Measurements from ENCODE around the gene UGT1A8. TPM values are rescaled to one million over a fixed set of nuclear protein-coding genes. Genes with fewer than 3 reads are reported as not detected.

Gene UGT1A8
- polyA plus RNA-seq, 1 experiment = not detected

DNA sequence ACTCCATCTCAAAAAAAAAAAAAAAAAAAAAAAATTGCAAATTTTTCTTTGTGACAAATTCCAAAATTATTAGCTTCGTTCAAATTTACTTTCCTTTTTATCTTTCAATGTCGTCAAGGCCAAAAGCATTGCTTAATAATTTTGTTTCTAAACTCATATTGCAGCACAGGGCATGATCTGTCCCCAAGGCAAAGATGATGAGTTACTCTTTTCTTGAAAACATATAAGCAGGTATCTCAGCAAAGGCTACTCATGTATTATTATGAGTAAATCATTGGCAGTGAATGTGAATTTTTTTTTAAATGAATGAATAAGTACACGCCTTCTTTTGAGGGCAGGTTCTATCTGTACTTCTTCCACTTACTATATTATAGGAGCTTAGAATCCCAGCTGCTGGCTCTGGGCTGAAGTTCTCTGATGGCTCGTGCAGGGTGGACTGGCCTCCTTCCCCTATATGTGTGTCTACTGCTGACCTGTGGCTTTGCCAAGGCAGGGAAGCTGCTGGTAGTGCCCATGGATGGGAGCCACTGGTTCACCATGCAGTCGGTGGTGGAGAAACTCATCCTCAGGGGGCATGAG, 64.2 kb downstream of the UGT1A8 start, which contains the start of gene UGT1A7:
UGT1A7 (plus strand) TSS at position 381 of the 579 bp plus-strand sequence; CDS start at position 418, 37 bp downstream.
- Histone ChIP-seq H3K4me3 (ENCODE audit: low read depth, low read length) (no peak within 1 kb of the TSS), H3K27ac (ENCODE audit: low read depth, low read length) (no peak within 1 kb of the TSS), H3K9me3 (ENCODE audit: control insufficient read depth, insufficient read depth, low read length) (no peaks in the 10 kb centered on the region), H3K27me3 (ENCODE audit: control insufficient read depth, insufficient read depth, low read length) (no peaks in the 10 kb centered on the region)
- ChIA-PET CTCF (no interaction called here), POLR2A (no interaction called here)
- TF ChIP-seq CTCF (IDR thresholded peaks at IDR 0.05; ENCODE audit: low read depth, low read length) = no peak
- no peak for DNase-seq (ENCODE audit: low read depth, low spot score)

DNA sequence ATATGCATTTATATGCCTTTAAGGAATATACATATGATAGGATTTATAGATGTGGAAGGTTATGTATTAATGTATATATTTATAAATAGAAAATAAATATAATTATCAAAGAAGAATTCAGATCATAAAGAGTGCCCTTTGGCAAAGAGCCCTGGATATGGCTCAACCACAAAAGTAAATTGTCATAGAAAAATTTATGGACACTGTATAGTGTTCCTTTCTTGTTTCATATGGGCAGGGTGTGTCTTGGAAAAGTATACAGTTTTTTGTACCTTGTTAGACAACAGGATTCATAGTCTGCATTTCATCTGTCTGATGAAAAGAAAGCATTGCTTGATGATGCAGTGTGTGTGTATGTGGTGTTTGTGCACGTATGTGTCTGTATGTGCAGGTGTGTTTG, 67.2 kb downstream of the UGT1A8 start:
- POLR2A ChIA-PET = no interaction called here
- Histone ChIP-seq H3K27me3 (ENCODE audit: control insufficient read depth, insufficient read depth, low read length) (peaks cover 3% of the 10 kb centered on the region), H3K27ac (ENCODE audit: low read depth, low read length) (no peak overlapping the region), H3K9me3 (ENCODE audit: control insufficient read depth, insufficient read depth, low read length) (no peaks in the 10 kb centered on the region), H3K4me3 (ENCODE audit: low read depth, low read length) (no peak overlapping the region)
- CTCF ChIA-PET = no interaction called here
- no peak for TF ChIP-seq CTCF (IDR thresholded peaks at IDR 0.05; ENCODE audit: low read depth, low read length)
- no peak for DNase-seq (ENCODE audit: low read depth, low spot score)

GRCh38 chr2:233686928-233687327, 69.5 kb downstream of the UGT1A8 start:
- no peak overlapping the region for H3K4me3 ChIP-seq (ENCODE audit: low read depth, low read length)
- H3K27ac ChIP-seq (ENCODE audit: low read depth, low read length) = no peak overlapping the region
- CTCF ChIA-PET = no interaction called here
- POLR2A ChIA-PET = no interaction called here
- TF ChIP-seq CTCF (IDR thresholded peaks at IDR 0.05; ENCODE audit: low read depth, low read length) = no peak
- H3K27me3 ChIP-seq (ENCODE audit: control insufficient read depth, insufficient read depth, low read length) = peaks cover 3% of the 10 kb centered on the region
- DNase-seq (ENCODE audit: low read depth, low spot score) = no peak
- H3K9me3 ChIP-seq (ENCODE audit: control insufficient read depth, insufficient read depth, low read length) = no peaks in the 10 kb centered on the region

- Histone ChIP-seq H3K4me3 (ENCODE audit: low read depth, low read length) (no peak overlapping the region), H3K9me3 (ENCODE audit: control insufficient read depth, insufficient read depth, low read length) (no peaks in the 10 kb centered on the region), H3K27ac (ENCODE audit: low read depth, low read length) (no peak overlapping the region), H3K27me3 (ENCODE audit: control insufficient read depth, insufficient read depth, low read length) (peaks cover 3% of the 10 kb centered on the region)
- TF ChIP-seq CTCF (IDR thresholded peaks at IDR 0.05; ENCODE audit: low read depth, low read length) = no peak
- ChIA-PET CTCF (no interaction called here), POLR2A (no interaction called here)
- no peak for DNase-seq (ENCODE audit: low read depth, low spot score)
Observed at GRCh38 chr2:233688341-233688740, 70.9 kb downstream of the UGT1A8 start.

DNA sequence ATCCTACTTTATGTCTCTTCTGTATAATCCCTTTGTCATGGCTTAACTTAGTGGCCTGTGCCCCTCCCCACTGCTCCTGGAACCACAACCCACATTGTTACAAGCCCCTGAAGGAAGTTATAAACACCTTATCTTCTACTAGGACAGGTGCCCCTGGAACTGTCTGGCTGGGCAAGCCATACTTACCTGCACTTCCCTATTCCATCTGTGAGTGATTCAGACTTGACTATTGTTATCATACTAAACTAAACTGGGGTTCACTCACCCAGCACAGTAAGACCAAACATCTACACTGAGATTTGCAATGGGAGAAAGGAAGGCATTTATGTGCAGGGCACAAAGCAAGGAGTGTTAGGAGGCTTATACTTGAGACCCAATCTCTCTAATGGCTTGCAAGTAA, 71.6 kb downstream of the UGT1A8 start:
- ChIA-PET CTCF (no interaction called here), POLR2A (no interaction called here)
- Histone ChIP-seq H3K27me3 (ENCODE audit: control insufficient read depth, insufficient read depth, low read length) (peaks cover 4% of the 10 kb centered on the region), H3K27ac (ENCODE audit: low read depth, low read length) (no peak overlapping the region), H3K9me3 (ENCODE audit: control insufficient read depth, insufficient read depth, low read length) (no peaks in the 10 kb centered on the region), H3K4me3 (ENCODE audit: low read depth, low read length) (no peak overlapping the region)
- DNase-seq (ENCODE audit: low read depth, low spot score) = no peak
- TF ChIP-seq CTCF (IDR thresholded peaks at IDR 0.05; ENCODE audit: low read depth, low read length) = no peak

All from AG04450 (cell line).